Loucy (cell line): ENCODE data around the gene PPFIBP2.

Experiments used
- H2AFZ ChIP-seq: fragments of 200-600 bp; sonication (generic); 2 replicates; pipeline ENCODE4 v1.6.0; 2016; ENCODE audit warnings: antibody characterized with exemption, mild to moderate bottlenecking, low read length, moderate library complexity
- H3F3A ChIP-seq: fragments of 200-600 bp; 2 replicates; pipeline ENCODE4 v1.6.0; 2016; ENCODE audit warnings: antibody characterized with exemption, low read depth, mild to moderate bottlenecking
- H3K27me3 ChIP-seq: fragments of 200-600 bp; sonication (generic); 2 replicates; pipeline ENCODE4 v1.6.1; 2014; ENCODE audit warnings: low read length, mild to moderate bottlenecking; ENCODE audit not compliant: insufficient read depth, poor library complexity, severe bottlenecking
- H3K36me3 ChIP-seq: fragments of 200-600 bp; sonication (generic); 2 replicates; pipeline ENCODE4 v1.6.1; 2016; ENCODE audit warnings: low read length; ENCODE audit not compliant: insufficient read depth
- H3K4me1 ChIP-seq: fragments of 200-600 bp; sonication (generic); 2 replicates; pipeline ENCODE4 v1.5.1; 2014; ENCODE audit warnings: low read length, mild to moderate bottlenecking; ENCODE audit not compliant: insufficient read depth, poor library complexity, severe bottlenecking
- H3K4me2 ChIP-seq: fragments of 200-600 bp; sonication (generic); 2 replicates; pipeline ENCODE4 v1.6.0; 2014; ENCODE audit warnings: antibody characterized with exemption, low read length, low read depth, mild to moderate bottlenecking; ENCODE audit not compliant: poor library complexity, severe bottlenecking
- H3K4me3 ChIP-seq: fragments of 200-600 bp; sonication (generic); 2 replicates; pipeline ENCODE4 v1.5.1; 2014; ENCODE audit warnings: low read length, mild to moderate bottlenecking, mixed read lengths; ENCODE audit not compliant: poor library complexity, severe bottlenecking
- H3K79me2 ChIP-seq: fragments of 200-600 bp; sonication (generic); 2 replicates; pipeline ENCODE4 v1.6.1; 2014; ENCODE audit warnings: low read length; ENCODE audit not compliant: insufficient read depth
- H3K9ac ChIP-seq: fragments of 200-600 bp; sonication (generic); 2 replicates; pipeline ENCODE4 v1.6.0; 2014; ENCODE audit warnings: mild to moderate bottlenecking, low read depth, low read length, moderate library complexity; ENCODE audit not compliant: poor library complexity, severe bottlenecking
- H3K9me2 ChIP-seq: fragments of 200-600 bp; sonication (generic); replicated peaks from 2 replicates; pipeline ENCODE4 v1.6.1; 2016; ENCODE audit warnings: low read depth, low read length, mixed read lengths
- H3K9me3 ChIP-seq: fragments of 200-600 bp; sonication (generic); 2 replicates; pipeline ENCODE4 v1.6.1; 2014; ENCODE audit warnings: mild to moderate bottlenecking, antibody characterized with exemption, low read length, low read depth; ENCODE audit not compliant: insufficient read depth
- H4K20me1 ChIP-seq: fragments of 200-600 bp; sonication (generic); 2 replicates; pipeline ENCODE4 v1.6.0; 2014; ENCODE audit warnings: antibody characterized with exemption, low read length, mild to moderate bottlenecking; ENCODE audit not compliant: insufficient read depth, poor library complexity, severe bottlenecking
- CTCF ChIP-seq: fragments of 200-600 bp; sonication (generic); conservative IDR thresholded peaks from 2 replicates; pipeline ENCODE4 v1.5.1; 2014; ENCODE audit warnings: mild to moderate bottlenecking, antibody characterized with exemption, low read length
- EZH2phosphoT487 ChIP-seq: fragments of 200-600 bp; IDR thresholded peaks from 2 replicates; pipeline ENCODE4 v1.6.1; 2018; ENCODE audit warnings: antibody characterized with exemption, mild to moderate bottlenecking, moderate library complexity, borderline replicate concordance

Gene PPFIBP2

GRCh38 chr11:7520011-7520942 is 6.5 kb downstream of the PPFIBP2 start:
- Histone ChIP-seq H3K36me3 (no peaks in the 10 kb centered on the region), H3K9me2 (no peaks in the 10 kb centered on the region), H2AFZ (no peak overlapping the region), H3K4me1 (no peaks in the 10 kb centered on the region), H3K9me3 (no peaks in the 10 kb centered on the region), H4K20me1 (no peaks in the 10 kb centered on the region), H3F3A (no peaks in the 10 kb centered on the region), H3K9ac (no peak overlapping the region), H3K27me3 (no peaks in the 10 kb centered on the region), H3K79me2 (no peaks in the 10 kb centered on the region), H3K4me3 (no peak overlapping the region), H3K4me2 (peak overlapping the region; percentile 25)
- TF ChIP-seq EZH2phosphoT487 (no peak), CTCF (no peak)

GRCh38 chr11:7520981-7521487 is 7.2 kb downstream of the PPFIBP2 start:
- Histone ChIP-seq H3K9me3 (no peaks in the 10 kb centered on the region), H3K4me2 (peak overlapping the region; percentile 25), H2AFZ (no peak overlapping the region), H3K79me2 (no peaks in the 10 kb centered on the region), H3K36me3 (no peaks in the 10 kb centered on the region), H3K27me3 (no peaks in the 10 kb centered on the region), H3F3A (no peaks in the 10 kb centered on the region), H4K20me1 (no peaks in the 10 kb centered on the region), H3K4me1 (no peaks in the 10 kb centered on the region), H3K4me3 (no peak overlapping the region), H3K9ac (no peak overlapping the region), H3K9me2 (no peaks in the 10 kb centered on the region)
- no peak for TF ChIP-seq EZH2phosphoT487
- TF ChIP-seq CTCF = no peak

DNA sequence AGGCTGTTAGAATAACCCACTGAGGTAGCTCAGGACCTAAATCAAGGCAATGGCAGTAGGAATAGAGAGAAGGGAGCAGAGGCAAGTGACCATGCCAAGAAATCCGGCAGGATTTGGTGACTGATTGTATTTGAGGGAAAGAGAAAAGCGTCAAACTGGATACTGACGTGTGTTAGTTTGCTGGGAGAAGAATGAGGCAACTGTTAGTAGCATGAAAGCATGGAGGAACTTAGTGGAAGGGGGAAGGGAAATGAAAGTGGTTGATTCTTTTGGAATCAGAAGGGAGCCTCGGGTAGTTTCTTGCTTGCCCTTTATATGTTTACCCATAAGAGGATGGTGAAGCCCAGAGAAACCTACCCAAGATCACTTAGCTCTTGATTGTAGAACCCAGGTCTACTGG is 8.3 kb downstream of the PPFIBP2 start:
- H3K36me3 ChIP-seq = no peaks in the 10 kb centered on the region
- H3K4me1 ChIP-seq = no peaks in the 10 kb centered on the region
- H3K27me3 ChIP-seq = no peaks in the 10 kb centered on the region
- H3K9me3 ChIP-seq = no peaks in the 10 kb centered on the region
- TF ChIP-seq CTCF (no peak), EZH2phosphoT487 (no peak)
- no peaks in the 10 kb centered on the region for H3F3A ChIP-seq
- H3K79me2 ChIP-seq = no peaks in the 10 kb centered on the region
- no peaks in the 10 kb centered on the region for H4K20me1 ChIP-seq
- no peak overlapping the region for H3K4me3 ChIP-seq
- H3K4me2 ChIP-seq = no peak overlapping the region
- H2AFZ ChIP-seq = no peak overlapping the region
- no peaks in the 10 kb centered on the region for H3K9me2 ChIP-seq
- H3K9ac ChIP-seq = no peak overlapping the region
